ENCODE measurements around the gene CLCNKB.

CLCNKB gene

GRCh38 chr1:16095447-16095846, 51.9 kb downstream of the CLCNKB start:
- DNase-seq (ENCODE audit: low read depth): no peak

DNA sequence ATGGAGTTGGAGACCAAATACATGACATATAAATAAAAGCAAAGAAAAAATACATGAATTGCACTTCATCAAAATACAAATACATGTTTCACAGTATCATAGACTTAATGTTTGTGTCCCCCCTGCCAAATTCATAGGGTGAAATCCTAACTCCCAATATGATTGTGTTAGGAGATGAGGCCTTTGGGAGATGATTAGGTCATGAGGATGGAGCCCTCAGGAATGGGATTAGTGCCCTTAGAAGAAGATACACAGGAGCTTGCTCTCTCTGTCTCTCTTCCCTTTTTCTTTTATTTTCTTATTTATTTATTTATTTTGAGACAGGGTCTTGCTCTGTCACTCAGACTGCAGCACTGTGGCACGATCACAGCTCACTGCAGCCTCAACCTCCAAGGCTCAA, 55.8 kb downstream of the CLCNKB start:
- DNase-seq (ENCODE audit: low read depth): no peak

DNA sequence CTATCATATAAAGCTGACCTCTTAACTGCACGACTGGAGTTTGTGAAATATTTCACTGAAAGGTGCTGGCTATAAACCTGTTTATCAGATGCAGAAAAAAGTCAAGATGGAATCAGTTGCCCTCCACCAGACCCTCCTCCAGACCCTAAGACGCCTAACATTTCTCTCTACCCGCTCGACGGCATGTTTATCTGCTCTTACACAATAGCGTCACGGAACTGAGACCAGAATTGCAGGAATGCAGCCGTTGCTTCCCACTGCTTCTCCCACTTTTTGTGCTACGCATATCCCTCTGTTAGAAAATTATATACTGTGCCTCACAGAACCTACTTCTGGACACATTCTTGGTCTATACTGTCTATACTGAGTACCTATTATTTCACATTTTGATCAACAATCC, 58.0 kb downstream of the CLCNKB start:
- DNase-seq (ENCODE audit: low read depth): no peak
